D721Med (cell line): Measurements from ENCODE around the gene RBM19.
"Not testable (repeated sequence)": the region's sequence is repeated elsewhere in the genome, so short reads cannot be mapped to it uniquely, and the experiment has no call there.

Experiments used
- DNase-seq: peaks from one replicate; pipeline ENCODE4 v3.0.0; 2011; ENCODE audit warnings: low spot score; ENCODE audit not compliant: insufficient read length
- FAIRE-seq: peaks from 2 replicates; lab custom pipeline; 2011; peaks lifted over from hg19 to GRCh38; lab: Jason Lieb, UNC
- CTCF ChIP-seq: IDR thresholded peaks from 2 replicates; pipeline ENCODE4 v1.5.1; 2012; ENCODE audit warnings: mild to moderate bottlenecking, control low read depth; ENCODE audit not compliant: insufficient read depth; ENCODE audit errors: missing control alignments

The RBM19 gene

GRCh38 chr12:113996026-113996425, 29.9 kb upstream of the RBM19 start:
- DNase-seq, result no peak
- no peak for TF ChIP-seq CTCF
- no peak for FAIRE-seq

GRCh38 chr12:113994051-113994450, 27.9 kb upstream of the RBM19 start:
- no peak for DNase-seq
- TF ChIP-seq CTCF, result no peak
- no peak for FAIRE-seq

- DNase-seq, FAIRE-seq: not testable (repeated sequence)
Observed at GRCh38 chr12:113992751-113993150, 26.6 kb upstream of the RBM19 start.

- no peak for FAIRE-seq
- no peak for DNase-seq
- TF ChIP-seq CTCF, result no peak
Observed at GRCh38 chr12:113991224-113992044, 25.3 kb upstream of the RBM19 start.

- FAIRE-seq (no peak), DNase-seq (no peak)
- TF ChIP-seq CTCF, result no peak
Observed at GRCh38 chr12:113990250-113991223, 24.4 kb upstream of the RBM19 start.

GRCh38 chr12:113988976-113989375, 22.9 kb upstream of the RBM19 start:
- FAIRE-seq, result no peak
- no peak for TF ChIP-seq CTCF
- no peak for DNase-seq

- DNase-seq (no peak), FAIRE-seq (no peak)
- no peak for TF ChIP-seq CTCF
Observed at GRCh38 chr12:113988064-113988451, 21.9 kb upstream of the RBM19 start.
